Neuronal stem cell (in vitro differentiated cells): ENCODE measurements around the gene CARD16.
"Not testable (repeated sequence)": the region's sequence is repeated elsewhere in the genome, so short reads cannot be mapped to it uniquely, and the experiment has no call there.

Experiments
- DNase-seq: peaks from one replicate; pipeline ENCODE4 v3.0.0-alpha.2; 2013; ENCODE audit warnings: low spot score
- H2AFZ ChIP-seq: one replicate; pipeline ENCODE4 v1.6.1; 2013; ENCODE audit warnings: mild to moderate bottlenecking, low read length, inconsistent platforms
- H2AK5ac ChIP-seq: 2 replicates; pipeline ENCODE4 v1.6.1; 2013; ENCODE audit warnings: low read depth, mild to moderate bottlenecking, inconsistent platforms, low read length, moderate library complexity, mixed read lengths
- H2BK120ac ChIP-seq: 2 replicates; pipeline ENCODE4 v1.6.1; 2013; ENCODE audit warnings: low read depth, mild to moderate bottlenecking, inconsistent platforms, low read length, moderate library complexity, mixed read lengths
- H2BK12ac ChIP-seq: one replicate; pipeline ENCODE4 v1.6.1; 2013; ENCODE audit warnings: low read length, inconsistent platforms
- H2BK15ac ChIP-seq: 2 replicates; pipeline ENCODE4 v1.6.1; 2013; ENCODE audit warnings: mild to moderate bottlenecking, low read length, inconsistent platforms, mixed read lengths
- H2BK5ac ChIP-seq: one replicate; pipeline ENCODE4 v1.6.1; 2013; ENCODE audit warnings: inconsistent platforms, mild to moderate bottlenecking, low read length, moderate library complexity
- H3K14ac ChIP-seq: one replicate; pipeline ENCODE4 v1.6.1; 2013; ENCODE audit warnings: low read length, inconsistent platforms
- H3K18ac ChIP-seq: 2 replicates; pipeline ENCODE4 v1.6.1; 2013; ENCODE audit warnings: low read length, inconsistent platforms
- H3K23ac ChIP-seq: 2 replicates; pipeline ENCODE4 v1.6.1; 2013; ENCODE audit warnings: low read depth, mild to moderate bottlenecking, mixed read lengths, low read length, inconsistent platforms; ENCODE audit not compliant: poor library complexity
- H3K27ac ChIP-seq: replicated peaks from 3 replicates; pipeline ENCODE4 v1.5.1; 2013; ENCODE audit warnings: low read length, inconsistent platforms
- H3K27me3 ChIP-seq, 3 experiments: 2 replicates each; pipeline ENCODE4 v1.6.1; 2013; ENCODE audit warnings: low read length in 3 of 3, mild to moderate bottlenecking in 2 of 3, inconsistent platforms in 1 of 3, low read depth in 1 of 3, mixed read lengths in 1 of 3, moderate library complexity in 1 of 3; ENCODE audit not compliant: control insufficient read depth in 3 of 3, insufficient read depth in 3 of 3
- H3K36me3 ChIP-seq, 2 donors: replicated peaks in 1 of 2; 2 replicates each; pipeline ENCODE4 v1.6.1; 2013; ENCODE audit warnings: low read length in 2 of 2; ENCODE audit not compliant: control insufficient read depth in 2 of 2, insufficient read depth in 2 of 2
- H3K4ac ChIP-seq: 2 replicates; pipeline ENCODE4 v1.6.1; 2013; ENCODE audit warnings: inconsistent platforms, mild to moderate bottlenecking, low read length, moderate library complexity
- H3K4me1 ChIP-seq, 2 donors: 1 replicate in 1 of 2; 2 replicates in 1 of 2; pipeline ENCODE4 v1.6.1; 2013; ENCODE audit warnings: low read length in 2 of 2, low read depth in 1 of 2; ENCODE audit not compliant: control insufficient read depth in 2 of 2, insufficient read depth in 1 of 2
- H3K4me2 ChIP-seq: one replicate; pipeline ENCODE4 v1.6.1; 2013; ENCODE audit warnings: mild to moderate bottlenecking, low read length, inconsistent platforms; ENCODE audit not compliant: insufficient read depth, poor library complexity, severe bottlenecking
- H3K4me3 ChIP-seq, 2 donors: 2 replicates each; pipeline ENCODE4 v1.5.1; 2013; ENCODE audit warnings: low read length in 2 of 2, mild to moderate bottlenecking in 2 of 2, inconsistent platforms in 1 of 2, moderate library complexity in 1 of 2
- H3K79me1 ChIP-seq: one replicate; pipeline ENCODE4 v1.6.1; 2013; ENCODE audit warnings: low read depth, mild to moderate bottlenecking, inconsistent platforms, low read length, moderate library complexity
- H3K9ac ChIP-seq: one replicate; pipeline ENCODE4 v1.6.1; 2013; ENCODE audit warnings: mild to moderate bottlenecking, low read depth, low read length, inconsistent platforms; ENCODE audit not compliant: poor library complexity
- H3K9me3 ChIP-seq, 2 donors: replicated peaks in 1 of 2; 2 replicates each; pipeline versions ENCODE3 to v1.6.1; 2013; ENCODE audit warnings: low read length in 2 of 2, mild to moderate bottlenecking in 2 of 2, inconsistent platforms in 1 of 2, low read depth in 1 of 2, mixed read lengths in 1 of 2, moderate library complexity in 1 of 2; ENCODE audit not compliant: control insufficient read depth in 2 of 2, insufficient read depth in 1 of 2
- H4K8ac ChIP-seq: one replicate; pipeline ENCODE4 v1.6.1; 2013; ENCODE audit warnings: low read depth, mild to moderate bottlenecking, inconsistent platforms, low read length, moderate library complexity
- H4K91ac ChIP-seq: one replicate; pipeline ENCODE4 v1.6.1; 2013; ENCODE audit warnings: low read length, low read depth, mild to moderate bottlenecking, inconsistent platforms; ENCODE audit not compliant: poor library complexity
- WGBS, 2 donors: extraction: QIAGEN DNeasy Blood & Tissue Kit; methylation state at CpG; one replicate each; pipeline ENCODE4 v1.1.7; 2013; ENCODE audit warnings: missing lambda C conversion rate in 2 of 2, mixed read lengths in 1 of 2; ENCODE audit not compliant: insufficient read length in 2 of 2, insufficient replicate concordance in 1 of 2; ENCODE audit errors: extremely low coverage in 2 of 2; 5-methylcytosine and 5-hydroxymethylcytosine counted together

The CARD16 gene

DNA sequence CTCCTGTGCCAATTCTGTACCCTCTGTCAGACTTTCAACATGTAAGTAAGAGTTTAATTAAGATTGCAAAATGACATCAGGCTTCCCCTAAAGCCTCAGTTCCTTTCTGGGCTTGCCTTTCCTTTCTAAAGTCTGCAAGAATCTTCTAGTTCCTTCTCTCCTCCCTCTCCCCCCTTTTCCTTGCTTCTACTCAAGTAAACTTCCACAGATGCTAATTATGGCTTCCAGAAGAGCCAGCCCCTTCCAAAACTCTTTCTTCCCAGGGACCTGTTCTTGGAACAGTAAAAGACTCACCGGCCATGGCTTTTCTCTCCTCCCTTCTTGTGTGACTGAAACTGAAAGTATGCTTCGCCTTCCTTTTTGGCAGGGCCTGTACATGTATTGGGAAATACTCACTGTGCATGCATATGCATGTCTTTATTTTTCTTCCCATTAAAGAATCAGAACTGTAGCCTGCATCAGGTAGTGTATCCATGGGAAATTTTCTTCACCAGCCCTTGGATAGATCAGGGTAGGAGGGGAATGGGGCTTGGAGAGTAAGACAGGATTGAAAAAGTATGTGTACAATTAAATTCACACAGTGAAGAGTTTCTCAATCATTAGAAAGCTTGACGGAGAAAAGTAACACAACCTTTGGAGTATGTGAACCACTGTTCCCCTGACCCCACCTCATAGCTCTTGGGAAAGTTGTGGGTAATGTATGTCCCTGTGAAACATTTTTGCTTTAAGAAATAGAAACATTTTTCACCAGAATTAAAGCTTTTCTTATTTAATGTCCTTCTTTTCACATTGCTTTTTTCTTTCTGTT, 10.1 kb downstream of the CARD16 start, which contains the start of gene CASP1:
Gene CASP1 (minus strand): TSS at position 332 of the 808 bp plus-strand sequence. CDS start 31 bp downstream, at position 301.
- Histone ChIP-seq H2BK15ac (no peak within 1 kb of the TSS), H2BK120ac (no peak within 1 kb of the TSS), H2AFZ (peak within 1 kb of the TSS; percentile 35), H3K23ac (no peak within 1 kb of the TSS), H3K27ac (no peak within 1 kb of the TSS), H4K91ac (no peak within 1 kb of the TSS), H3K18ac (no peak within 1 kb of the TSS), H3K4ac (no peak within 1 kb of the TSS), H2BK12ac (no peak within 1 kb of the TSS), H3K27me3 (no peaks in the 10 kb centered on the region), H3K9ac (no peak within 1 kb of the TSS), H3K9me3 (no peaks in the 10 kb centered on the region), H3K4me3 (no peak within 1 kb of the TSS), H3K36me3 (peaks cover 0 to 2% of the 10 kb centered on the region in 2 donors), H2AK5ac (no peak within 1 kb of the TSS), H3K4me2 (no peak within 1 kb of the TSS), H3K4me1 (peaks cover 0 to 2% of the 10 kb centered on the region in 2 donors), H3K14ac (no peak within 1 kb of the TSS), H4K8ac (no peak within 1 kb of the TSS), H2BK5ac (no peak within 1 kb of the TSS), H3K79me1 (peaks cover 2% of the 10 kb centered on the region)
- no peak for DNase-seq
- no CpG with 5 or more reads among the region's 3 CpGs for WGBS, 2 donors

- H3K79me1 ChIP-seq, H3K18ac ChIP-seq, H3K14ac ChIP-seq, H3K27ac ChIP-seq, DNase-seq, H2BK5ac ChIP-seq, H2BK12ac ChIP-seq, H3K4ac ChIP-seq, H3K4me3 ChIP-seq, H3K4me2 ChIP-seq, H3K27me3 ChIP-seq, H2AK5ac ChIP-seq, H3K4me1 ChIP-seq, H3K9me3 ChIP-seq, H2BK120ac ChIP-seq, H4K91ac ChIP-seq, H2AFZ ChIP-seq, H3K23ac ChIP-seq, H4K8ac ChIP-seq, H3K36me3 ChIP-seq, H3K9ac ChIP-seq, H2BK15ac ChIP-seq: not testable (repeated sequence)
- WGBS, 2 donors: no CpG with 5 or more reads among the region's 2 CpGs
These were observed 10.7 kb downstream of the CARD16 start for GRCh38 chr11:105034388-105034787.

DNA sequence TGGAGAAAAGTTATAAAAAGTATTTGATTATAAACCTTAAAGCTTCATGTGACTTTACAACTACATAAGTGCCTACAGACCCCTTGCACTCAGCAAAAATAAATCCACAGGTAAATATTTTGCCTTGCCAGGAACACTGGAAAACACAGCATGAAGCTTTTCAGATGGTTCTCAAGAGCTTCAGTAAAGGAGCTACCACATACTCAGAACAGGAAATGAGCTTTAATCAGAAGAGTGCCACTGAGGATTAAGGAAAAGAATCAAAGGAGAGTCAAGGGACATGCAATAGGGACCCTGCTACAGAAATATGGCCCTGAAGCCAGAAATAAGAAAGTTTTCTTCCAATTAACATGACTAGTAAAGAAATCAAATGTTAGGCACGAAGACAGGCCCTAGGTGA, 11.4 kb downstream of the CARD16 start:
- no peak overlapping the region for H3K18ac ChIP-seq
- no peak overlapping the region for H3K27ac ChIP-seq
- H4K8ac ChIP-seq: no peak overlapping the region
- peaks cover 0 to 2% of the 10 kb centered on the region in 2 donors for H3K36me3 ChIP-seq
- H3K4me1 ChIP-seq: peaks cover 0 to 2% of the 10 kb centered on the region in 2 donors
- no peak overlapping the region for H2AFZ ChIP-seq
- peaks cover 2% of the 10 kb centered on the region for H3K79me1 ChIP-seq
- H3K14ac ChIP-seq: no peak overlapping the region
- H3K27me3 ChIP-seq: no peaks in the 10 kb centered on the region
- H3K23ac ChIP-seq: no peak overlapping the region
- no peak overlapping the region for H2BK12ac ChIP-seq
- H2BK120ac ChIP-seq: no peak overlapping the region
- H3K4me2 ChIP-seq: no peak overlapping the region
- H3K9ac ChIP-seq: no peak overlapping the region
- no peaks in the 10 kb centered on the region for H3K9me3 ChIP-seq
- H2BK15ac ChIP-seq: no peak overlapping the region
- H3K4me3 ChIP-seq: no peak overlapping the region
- no CpG with 5 or more reads among the region's 1 CpG for WGBS, 2 donors
- no peak for DNase-seq
- no peak overlapping the region for H3K4ac ChIP-seq
- H4K91ac ChIP-seq: no peak overlapping the region
- no peak overlapping the region for H2AK5ac ChIP-seq
- no peak overlapping the region for H2BK5ac ChIP-seq

- no peak overlapping the region for H3K18ac ChIP-seq
- peaks cover 2% of the 10 kb centered on the region for H3K79me1 ChIP-seq
- H3K23ac ChIP-seq: no peak overlapping the region
- H2AK5ac ChIP-seq: no peak overlapping the region
- no peaks in the 10 kb centered on the region for H3K9me3 ChIP-seq
- no peak overlapping the region for H3K4ac ChIP-seq
- no peak for DNase-seq
- H2BK5ac ChIP-seq: no peak overlapping the region
- H3K4me1 ChIP-seq: peaks cover 0 to 2% of the 10 kb centered on the region in 2 donors
- no peak overlapping the region for H3K27ac ChIP-seq
- no peak overlapping the region for H3K14ac ChIP-seq
- no peak overlapping the region for H2BK120ac ChIP-seq
- no peak overlapping the region for H3K4me3 ChIP-seq
- H3K9ac ChIP-seq: no peak overlapping the region
- no peak overlapping the region for H2AFZ ChIP-seq
- no peak overlapping the region for H2BK15ac ChIP-seq
- H3K27me3 ChIP-seq: no peaks in the 10 kb centered on the region
- no peak overlapping the region for H3K4me2 ChIP-seq
- no CpG with 5 or more reads among the region's 3 CpGs for WGBS, 2 donors
- H3K36me3 ChIP-seq: peaks cover 0 to 2% of the 10 kb centered on the region in 2 donors
- H2BK12ac ChIP-seq: no peak overlapping the region
- H4K91ac ChIP-seq: peak overlapping the region; percentile 19
- no peak overlapping the region for H4K8ac ChIP-seq
These were observed 11.8 kb downstream of the CARD16 start for GRCh38 chr11:105033343-105033742.
